Fibroblast of pulmonary artery (primary cell): ENCODE results near the gene ARSK.

ENCODE experiments used
- DNase-seq: peaks from one replicate; pipeline ENCODE4 v3.0.0-alpha.2; 2010; ENCODE audit warnings: low read depth
- H3K4me3 ChIP-seq: replicated peaks from 2 replicates; pipeline ENCODE4 v1.5.1; 2011; ENCODE audit warnings: low read depth, mild to moderate bottlenecking, control low read depth, low read length, moderate library complexity
- CTCF ChIP-seq: IDR thresholded peaks from 2 replicates; pipeline ENCODE4 v1.5.1; 2011; ENCODE audit warnings: mild to moderate bottlenecking, control low read depth, low read length, inconsistent platforms; ENCODE audit errors: missing control alignments

Gene ARSK

GRCh38 chr5:95520206-95520605 is 34.7 kb upstream of the ARSK start:
- H3K4me3 ChIP-seq, result no peak overlapping the region
- no peak for DNase-seq
- TF ChIP-seq CTCF, result no peak

- no peak for TF ChIP-seq CTCF
- no peak for DNase-seq
- no peak overlapping the region for H3K4me3 ChIP-seq
These were observed 30.5 kb upstream of the ARSK start for GRCh38 chr5:95524423-95524822.

GRCh38 chr5:95526871-95527270 is 28.0 kb upstream of the ARSK start:
- no peak overlapping the region for H3K4me3 ChIP-seq
- no peak for TF ChIP-seq CTCF
- no peak for DNase-seq

- no peak for TF ChIP-seq CTCF
- no peak overlapping the region for H3K4me3 ChIP-seq
- DNase-seq, result no peak
These were observed 26.3 kb upstream of the ARSK start for GRCh38 chr5:95528565-95528964.

- peak; percentile 82 for DNase-seq
- H3K4me3 ChIP-seq, result no peak overlapping the region
- TF ChIP-seq CTCF, result no peak
These were observed 24.5 kb upstream of the ARSK start for GRCh38 chr5:95530416-95530815.

GRCh38 chr5:95531491-95531890 is 23.4 kb upstream of the ARSK start:
- no peak for DNase-seq
- H3K4me3 ChIP-seq, result no peak overlapping the region
- no peak for TF ChIP-seq CTCF

- no peak overlapping the region for H3K4me3 ChIP-seq
- DNase-seq, result no peak
- no peak for TF ChIP-seq CTCF
These were observed 22.5 kb upstream of the ARSK start for GRCh38 chr5:95532415-95532814.
